ENCODE results near the gene SETBP1. TPM values are rescaled to one million over a fixed set of nuclear protein-coding genes. Genes with fewer than 3 reads are reported as not detected.

The SETBP1 gene
- total RNA-seq, 1 donor from 2014 or later = 131 TPM

DNA sequence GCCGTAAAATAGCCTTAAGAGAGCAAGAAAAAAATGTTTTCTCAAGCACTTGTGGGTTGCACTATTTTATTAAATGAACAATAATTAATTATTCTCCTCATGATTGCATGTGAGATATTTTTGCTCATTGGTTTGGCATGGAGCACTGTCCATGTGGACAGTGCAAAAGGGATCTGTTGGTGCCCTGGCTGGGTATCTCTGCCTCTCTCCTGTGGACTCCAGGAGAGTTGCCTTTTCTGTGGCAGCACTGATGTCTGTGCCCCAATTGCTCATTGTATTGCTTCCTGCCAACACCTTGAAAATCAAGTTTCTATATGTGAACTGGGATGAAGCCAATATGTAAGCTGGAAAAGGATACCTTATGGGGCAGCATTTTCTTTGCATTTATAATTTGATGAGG, 131.7 kb downstream of the SETBP1 start:
- Mint-ChIP-seq H3K27me3 (ENCODE audit: unreplicated experiment) (peaks cover 3% of the 10 kb centered on the region), H3K9me3 (ENCODE audit: unreplicated experiment) (no peaks in the 10 kb centered on the region), H3K4me3 (ENCODE audit: unreplicated experiment) (no peak overlapping the region), H3K27ac (ENCODE audit: unreplicated experiment) (no peak overlapping the region), H3K4me1 (ENCODE audit: unreplicated experiment) (peaks cover 33% of the 10 kb centered on the region), H3K36me3 (ENCODE audit: low read depth, unreplicated experiment) (peaks cover 54% of the 10 kb centered on the region)
- TF ChIP-seq, protein P1, sequence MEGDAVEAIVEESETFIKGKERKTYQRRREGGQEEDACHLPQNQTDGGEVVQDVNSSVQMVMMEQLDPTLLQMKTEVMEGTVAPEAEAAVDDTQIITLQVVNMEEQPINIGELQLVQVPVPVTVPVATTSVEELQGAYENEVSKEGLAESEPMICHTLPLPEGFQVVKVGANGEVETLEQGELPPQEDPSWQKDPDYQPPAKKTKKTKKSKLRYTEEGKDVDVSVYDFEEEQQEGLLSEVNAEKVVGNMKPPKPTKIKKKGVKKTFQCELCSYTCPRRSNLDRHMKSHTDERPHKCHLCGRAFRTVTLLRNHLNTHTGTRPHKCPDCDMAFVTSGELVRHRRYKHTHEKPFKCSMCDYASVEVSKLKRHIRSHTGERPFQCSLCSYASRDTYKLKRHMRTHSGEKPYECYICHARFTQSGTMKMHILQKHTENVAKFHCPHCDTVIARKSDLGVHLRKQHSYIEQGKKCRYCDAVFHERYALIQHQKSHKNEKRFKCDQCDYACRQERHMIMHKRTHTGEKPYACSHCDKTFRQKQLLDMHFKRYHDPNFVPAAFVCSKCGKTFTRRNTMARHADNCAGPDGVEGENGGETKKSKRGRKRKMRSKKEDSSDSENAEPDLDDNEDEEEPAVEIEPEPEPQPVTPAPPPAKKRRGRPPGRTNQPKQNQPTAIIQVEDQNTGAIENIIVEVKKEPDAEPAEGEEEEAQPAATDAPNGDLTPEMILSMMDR (IDR thresholded peaks at IDR 0.05; ENCODE audit: unreplicated experiment) = no peak
- DNase-seq (ENCODE audit: low spot score) = no peak

DNA sequence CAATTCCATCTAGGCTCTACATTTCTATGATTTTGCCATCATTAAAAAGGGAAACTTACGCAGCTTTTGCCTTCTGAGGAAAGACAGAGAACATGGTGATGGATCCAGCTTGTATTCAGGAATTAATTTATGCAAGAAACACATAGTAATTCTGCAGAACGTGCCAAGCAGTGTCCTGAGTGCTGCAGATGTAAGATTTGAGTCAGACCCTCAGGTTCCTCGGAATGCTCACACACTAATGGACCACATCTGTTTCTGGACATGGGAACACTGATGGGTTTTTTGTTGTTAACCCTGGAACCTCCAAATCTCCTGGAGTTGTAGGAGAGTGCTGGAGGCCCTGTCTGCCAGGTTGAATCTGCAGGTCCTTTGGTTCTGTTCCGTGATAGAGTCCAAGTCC, 132.9 kb downstream of the SETBP1 start:
- TF ChIP-seq, protein P1 (IDR thresholded peaks at IDR 0.05; ENCODE audit: unreplicated experiment) = no peak
- Mint-ChIP-seq H3K27ac (ENCODE audit: unreplicated experiment) (no peak overlapping the region), H3K4me1 (ENCODE audit: unreplicated experiment) (peaks cover 24% of the 10 kb centered on the region), H3K9me3 (ENCODE audit: unreplicated experiment) (no peaks in the 10 kb centered on the region), H3K27me3 (ENCODE audit: unreplicated experiment) (peaks cover 6% of the 10 kb centered on the region), H3K4me3 (ENCODE audit: unreplicated experiment) (no peak overlapping the region), H3K36me3 (ENCODE audit: low read depth, unreplicated experiment) (peaks cover 45% of the 10 kb centered on the region)
- no peak for DNase-seq (ENCODE audit: low spot score)

DNA sequence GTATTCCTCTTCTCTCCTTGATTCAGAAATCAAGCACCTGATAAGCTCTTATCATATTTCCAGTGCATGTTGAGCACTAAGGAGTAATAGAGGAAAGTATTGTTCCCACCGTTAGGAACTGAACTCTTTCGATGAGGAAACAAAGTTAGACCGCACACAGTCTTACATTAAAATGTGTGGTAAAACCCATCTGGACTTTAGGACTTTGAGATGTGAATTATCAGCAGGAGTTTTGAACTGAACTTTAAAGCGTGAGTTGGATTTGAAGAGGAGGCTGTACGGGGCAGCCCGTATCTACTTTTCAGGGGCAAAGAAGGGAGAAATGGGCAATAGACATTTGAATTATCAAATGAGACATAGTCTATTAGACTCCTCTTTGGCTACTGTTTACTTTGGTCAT, 134.4 kb downstream of the SETBP1 start:
- TF ChIP-seq, protein P1 (IDR thresholded peaks at IDR 0.05; ENCODE audit: unreplicated experiment) = no peak
- no peaks in the 10 kb centered on the region for H3K9me3 Mint-ChIP-seq (ENCODE audit: unreplicated experiment)
- H3K36me3 Mint-ChIP-seq (ENCODE audit: low read depth, unreplicated experiment) = peaks cover 43% of the 10 kb centered on the region
- peak overlapping the region; percentile 4 for H3K27ac Mint-ChIP-seq (ENCODE audit: unreplicated experiment)
- H3K4me3 Mint-ChIP-seq (ENCODE audit: unreplicated experiment) = no peak overlapping the region
- DNase-seq (ENCODE audit: low spot score) = no peak
- peaks cover 7% of the 10 kb centered on the region for H3K27me3 Mint-ChIP-seq (ENCODE audit: unreplicated experiment)
- peaks cover 29% of the 10 kb centered on the region for H3K4me1 Mint-ChIP-seq (ENCODE audit: unreplicated experiment)

DNA sequence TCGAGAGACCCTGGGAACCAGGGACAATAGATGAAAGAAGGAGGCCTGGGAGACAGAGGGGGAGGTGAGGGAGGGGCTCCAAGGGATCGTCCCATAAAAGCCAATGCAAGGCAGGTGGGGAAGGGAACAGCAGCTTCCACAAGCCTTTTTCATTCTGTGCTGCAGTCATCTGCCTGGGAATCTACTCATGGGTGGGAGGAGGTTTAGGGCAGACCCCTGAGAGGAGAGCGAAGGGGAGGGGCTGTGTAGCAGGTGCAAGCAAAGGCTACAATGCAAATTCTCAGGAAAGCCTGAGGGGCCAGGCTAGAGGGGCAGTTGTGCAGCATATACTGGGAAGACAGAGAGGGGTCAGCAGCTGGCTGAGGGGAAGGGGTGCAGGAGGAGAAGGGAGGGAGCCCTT, 135.4 kb downstream of the SETBP1 start:
- Mint-ChIP-seq H3K4me3 (ENCODE audit: unreplicated experiment) (no peak overlapping the region), H3K9me3 (ENCODE audit: unreplicated experiment) (no peaks in the 10 kb centered on the region), H3K27me3 (ENCODE audit: unreplicated experiment) (peaks cover 11% of the 10 kb centered on the region), H3K27ac (ENCODE audit: unreplicated experiment) (no peak overlapping the region), H3K36me3 (ENCODE audit: low read depth, unreplicated experiment) (peaks cover 41% of the 10 kb centered on the region), H3K4me1 (ENCODE audit: unreplicated experiment) (peaks cover 35% of the 10 kb centered on the region)
- no peak for DNase-seq (ENCODE audit: low spot score)
- TF ChIP-seq, protein P1 (IDR thresholded peaks at IDR 0.05; ENCODE audit: unreplicated experiment) = no peak

DNA sequence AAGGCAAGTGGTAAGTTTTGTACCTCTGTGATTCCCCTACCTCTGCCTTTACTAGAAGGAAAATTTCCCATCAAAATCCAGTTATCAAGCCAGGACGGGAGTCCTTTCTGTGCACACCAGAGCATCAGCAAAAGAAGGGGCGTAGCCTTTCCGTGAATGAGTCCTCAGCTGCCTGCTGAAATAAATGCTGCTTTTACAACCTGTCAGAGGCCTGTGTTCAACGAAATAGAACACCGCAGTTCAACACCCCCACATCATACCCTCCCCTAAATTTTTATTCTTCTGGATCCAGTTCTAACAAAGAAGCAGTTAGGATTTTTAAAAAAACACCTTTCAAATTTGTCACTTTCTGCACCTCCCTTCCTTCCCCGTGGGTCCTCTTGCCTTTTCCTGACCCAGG, 135.8 kb downstream of the SETBP1 start:
- no peaks in the 10 kb centered on the region for H3K9me3 Mint-ChIP-seq (ENCODE audit: unreplicated experiment)
- peaks cover 11% of the 10 kb centered on the region for H3K27me3 Mint-ChIP-seq (ENCODE audit: unreplicated experiment)
- H3K27ac Mint-ChIP-seq (ENCODE audit: unreplicated experiment) = no peak overlapping the region
- peaks cover 41% of the 10 kb centered on the region for H3K36me3 Mint-ChIP-seq (ENCODE audit: low read depth, unreplicated experiment)
- TF ChIP-seq, protein P1 (IDR thresholded peaks at IDR 0.05; ENCODE audit: unreplicated experiment) = no peak
- peaks cover 40% of the 10 kb centered on the region for H3K4me1 Mint-ChIP-seq (ENCODE audit: unreplicated experiment)
- no peak overlapping the region for H3K4me3 Mint-ChIP-seq (ENCODE audit: unreplicated experiment)
- no peak for DNase-seq (ENCODE audit: low spot score)

Measured in endothelial cell (in vitro differentiated cells).